ENCODE data around the gene PLEKHA5. TPM values are rescaled to one million over a fixed set of nuclear protein-coding genes. Genes with fewer than 3 reads are reported as not detected.

PLEKHA5 gene
- total and polyA plus RNA-seq, 2 of the 4 experiments (the other 2 are of a cell fraction) = 5.3 to 12.2 TPM

DNA sequence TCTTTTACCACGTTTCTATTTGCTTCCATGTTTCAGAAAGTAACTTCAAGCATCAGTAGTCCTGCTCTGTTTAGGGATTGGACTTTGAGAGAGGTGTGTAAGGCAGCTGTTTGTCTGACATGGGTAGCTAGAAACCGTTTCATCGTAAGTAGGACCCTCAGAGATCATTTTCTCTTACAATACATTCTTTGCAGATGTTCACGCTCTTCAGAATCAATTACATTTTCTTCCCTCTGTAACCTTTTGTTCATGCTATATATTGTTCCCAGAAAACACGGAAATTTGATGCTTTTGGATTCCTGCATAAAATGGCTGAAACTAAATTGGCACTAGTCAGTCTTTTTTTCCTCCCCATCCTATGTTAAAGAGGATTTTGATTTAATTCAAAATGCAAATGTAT, 247.2 kb downstream of the PLEKHA5 start:
- dilution Hi-C loops (cut with HindIII; ENCODE audit: low sequenced_read_pairs, unreplicated experiment) = no loop called here
- POLR2A ChIA-PET (ENCODE audit: unreplicated experiment) = no interaction called here
- CTCF ChIA-PET = no interaction called here

More for the DNA sequence above, 247.2 kb downstream of the PLEKHA5 start:
- Histone ChIP-seq H4K8ac (ENCODE audit: low read depth in 2 of 2, low read length in 2 of 2) (no peak overlapping the region), H3K4ac (ENCODE audit: low read depth, low read length) (no peak overlapping the region), H3K36me3 (ENCODE audit: control insufficient read depth, insufficient read depth, low read length) (peaks cover 10% of the 10 kb centered on the region), H2AK9ac (replicated peaks; ENCODE audit: low read depth, low read length, poor library complexity) (no peak overlapping the region), H3K9ac (ENCODE audit: low read depth, low read length) (no peak overlapping the region), H3K4me1 (ENCODE audit: control insufficient read depth, insufficient read depth, low read length) (peaks cover 4% of the 10 kb centered on the region), H2AK5ac (ENCODE audit: low read depth, low read length) (no peak overlapping the region), H3K4me3 (ENCODE audit: insufficient read depth, low read depth, low read length) (no peak overlapping the region), H3K27me3 (ENCODE audit: control insufficient read depth, insufficient read depth, low read length) (no peaks in the 10 kb centered on the region), H4K5ac (ENCODE audit: low read depth, low read length) (no peak overlapping the region), H3K18ac (ENCODE audit: low read depth, low read length) (no peak overlapping the region), H3K9me1 (ENCODE audit: insufficient read depth, low read length) (peaks cover 6% of the 10 kb centered on the region), H3K27ac (ENCODE audit: insufficient read depth, low read length) (no peak overlapping the region), H2BK120ac (ENCODE audit: low read depth, low read length) (no peak overlapping the region), H3K56ac (ENCODE audit: extremely low read depth, insufficient read depth, low read length) (no peak overlapping the region), H2AFZ (replicated peaks; ENCODE audit: low read length, poor library complexity) (no peak overlapping the region), H3K14ac (replicated peaks; ENCODE audit: low read depth, low read length) (no peak overlapping the region), H2BK5ac (ENCODE audit: low read depth, low read length, poor library complexity, severe bottlenecking) (no peak overlapping the region), H2BK15ac (ENCODE audit: low read depth, low read length) (no peak overlapping the region), H4K20me1 (ENCODE audit: insufficient read depth, low read length) (no peaks in the 10 kb centered on the region), H3K4me2 (ENCODE audit: low read depth, low read length) (no peak overlapping the region), H2BK20ac (ENCODE audit: low read depth, low read length) (no peak overlapping the region), H3K9me3 (ENCODE audit: control insufficient read depth, insufficient read depth, low read length) (no peaks in the 10 kb centered on the region), H3K79me1 (ENCODE audit: low read depth in 1 of 2, low read length in 2 of 2) (no peaks in the 10 kb centered on the region), H3K23ac (ENCODE audit: low read depth, low read length) (no peak overlapping the region), H4K91ac (ENCODE audit: insufficient read depth, low read depth, low read length) (no peak overlapping the region)
- DNase-seq (no peak), ATAC-seq (ENCODE audit: low read depth) (no peak)
- TF ChIP-seq, protein P1, sequence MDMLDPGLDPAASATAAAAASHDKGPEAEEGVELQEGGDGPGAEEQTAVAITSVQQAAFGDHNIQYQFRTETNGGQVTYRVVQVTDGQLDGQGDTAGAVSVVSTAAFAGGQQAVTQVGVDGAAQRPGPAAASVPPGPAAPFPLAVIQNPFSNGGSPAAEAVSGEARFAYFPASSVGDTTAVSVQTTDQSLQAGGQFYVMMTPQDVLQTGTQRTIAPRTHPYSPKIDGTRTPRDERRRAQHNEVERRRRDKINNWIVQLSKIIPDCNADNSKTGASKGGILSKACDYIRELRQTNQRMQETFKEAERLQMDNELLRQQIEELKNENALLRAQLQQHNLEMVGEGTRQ (IDR thresholded peaks at IDR 0.05; ENCODE audit: low read depth, low read length) = no peak
- no peak for TF ChIP-seq MAZ (IDR thresholded peaks at IDR 0.05; ENCODE audit: borderline replicate concordance, low read depth, low read length)
- BruUV-seq (replicated peaks) = no TSS peak
- intact Hi-C loops (cut with micrococcal nuclease) = no loop called here
- no CpG with 5 or more reads among the region's 5 CpGs for WGBS, 2 experiments (ENCODE audit: extremely low coverage in 2 of 2, insufficient read length in 1 of 2)
- in situ Hi-C loops (cut with MboI; ENCODE audit: low sequenced_read_pairs) = loop anchor here (10.0 kb wide), 1 partner anchor 58 kb away; the partner anchor contains the start of gene AEBP2

Data from IMR-90 (cell line).